LNCaP clone FGC (cell line): ENCODE measurements around the gene LIM2.
"Not testable (repeated sequence)": the region's sequence is repeated elsewhere in the genome, so short reads cannot be mapped to it uniquely, and the experiment has no call there.

Source experiments
- DNase-seq: peaks from one replicate; pipeline ENCODE4 v3.0.0-alpha.2; 2011; ENCODE audit warnings: low read depth
- H3K4me3 ChIP-seq: 2 replicates; pipeline ENCODE4 v1.5.1; 2011; ENCODE audit warnings: mild to moderate bottlenecking, low read depth, low read length, control low read depth
- CTCF ChIP-seq: IDR thresholded peaks from 2 replicates; pipeline ENCODE4 v1.5.1; 2012; ENCODE audit warnings: mild to moderate bottlenecking; ENCODE audit not compliant: control insufficient read depth, insufficient read depth; ENCODE audit errors: extremely low read depth

LIM2 gene

DNA sequence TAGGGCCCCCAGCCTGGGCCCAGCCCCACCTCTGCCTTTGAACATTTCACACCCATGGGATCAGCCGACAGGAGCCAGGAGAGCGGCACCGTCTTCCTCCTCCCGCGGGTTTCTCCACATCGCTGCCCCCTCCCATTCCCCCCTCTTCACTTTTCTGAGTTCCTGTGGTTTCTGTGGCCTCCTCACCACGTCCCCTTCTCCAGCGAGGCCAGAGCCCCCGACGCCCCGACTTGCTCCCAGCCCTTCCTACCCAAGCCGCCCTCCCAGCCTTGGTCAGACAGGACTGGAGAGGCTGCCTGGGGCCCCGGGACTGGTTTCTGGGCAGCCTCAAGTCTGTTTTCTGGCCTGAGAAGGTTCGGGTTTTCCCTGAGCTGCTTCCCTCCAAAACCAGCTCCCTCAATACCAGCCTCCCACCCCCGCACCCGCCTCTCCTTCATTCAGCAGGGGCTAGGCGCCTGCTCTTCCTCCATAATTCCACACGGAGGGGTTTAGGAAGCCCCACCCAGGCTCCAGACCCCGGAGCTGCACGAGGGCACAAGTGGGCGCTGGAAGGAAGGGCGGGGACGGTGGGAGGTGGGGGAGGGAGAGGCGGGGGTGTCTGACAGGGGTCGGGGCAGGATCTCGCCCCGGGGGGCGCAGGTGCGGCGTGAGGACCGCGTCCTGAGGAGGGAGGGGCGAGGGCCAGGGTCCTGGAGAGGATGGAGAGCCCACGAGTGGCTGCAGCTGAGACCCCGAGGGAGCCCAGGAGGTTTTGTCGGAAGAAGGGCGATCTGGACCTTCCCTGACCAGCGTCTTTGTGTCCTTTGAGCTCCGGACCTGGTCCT, 33.7 kb upstream of the LIM2 start:
- no peak overlapping the region for H3K4me3 ChIP-seq
- TF ChIP-seq CTCF, result no peak
- no peak for DNase-seq

DNA sequence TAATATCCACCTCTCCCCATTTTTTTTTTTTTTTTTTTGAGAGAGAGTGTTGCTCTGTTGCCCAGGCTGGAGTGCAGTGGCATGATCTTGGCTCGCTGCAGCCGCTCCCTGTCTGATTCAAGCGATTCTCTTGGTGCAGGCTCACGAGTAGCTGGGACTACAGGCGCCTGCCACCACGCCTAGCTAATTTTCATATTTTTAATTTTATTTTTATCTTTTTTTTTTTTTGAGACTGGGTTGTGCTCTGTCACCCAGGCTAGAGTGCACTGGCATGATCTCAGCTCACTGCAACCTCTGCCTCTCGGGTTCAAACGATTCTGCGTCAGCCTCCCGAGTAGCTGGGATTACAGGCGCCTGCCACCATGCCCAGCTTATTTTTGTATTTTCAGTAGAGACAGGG, 32.7 kb upstream of the LIM2 start:
- H3K4me3 ChIP-seq, DNase-seq: not testable (repeated sequence)

DNA sequence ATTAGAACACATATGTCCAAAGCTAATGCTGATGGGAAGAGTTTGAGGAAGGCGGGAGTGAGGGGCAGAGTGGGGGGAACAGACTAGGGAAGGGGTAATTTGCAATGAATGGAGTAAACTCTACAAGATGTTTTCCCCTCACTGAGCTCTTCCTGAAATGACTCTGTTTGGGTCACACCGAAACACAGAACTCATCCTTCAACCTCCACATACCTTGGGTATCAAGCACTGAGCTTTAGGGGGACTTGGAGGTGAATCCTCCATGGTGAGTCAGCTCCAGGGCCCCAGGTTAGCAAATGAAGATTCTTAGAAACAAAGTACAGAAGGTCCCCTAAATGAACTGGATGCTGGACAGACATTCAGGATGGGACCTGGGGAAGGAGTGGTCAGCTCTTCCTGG, 30.9 kb upstream of the LIM2 start:
- H3K4me3 ChIP-seq, result no peak overlapping the region
- no peak for DNase-seq
- no peak for TF ChIP-seq CTCF

DNA sequence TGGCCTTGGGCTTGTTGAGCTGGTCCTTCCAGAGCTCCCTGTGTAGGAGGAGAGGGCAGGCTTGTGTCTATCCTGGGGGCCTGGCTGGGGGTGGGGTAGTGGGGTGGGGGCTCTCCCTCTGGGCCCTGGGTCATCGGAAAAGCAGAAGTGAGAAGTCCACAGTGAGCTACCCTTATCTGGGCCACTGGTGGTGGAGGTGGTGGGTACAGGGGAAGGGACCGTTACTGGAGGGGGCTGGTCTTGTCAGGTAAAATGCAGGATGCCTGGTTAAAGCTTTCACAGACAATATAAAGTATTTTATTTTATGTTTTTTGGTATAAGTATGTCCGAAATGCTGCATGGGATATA, 30.0 kb upstream of the LIM2 start:
- no peak for DNase-seq
- TF ChIP-seq CTCF, result no peak
- no peak overlapping the region for H3K4me3 ChIP-seq

GRCh38 chr19:51417107-51417809, 29.5 kb upstream of the LIM2 start, which contains the start of gene SIGLEC10:
Gene SIGLEC10 (minus strand): TSS chr19:51417642. CDS start chr19:51417581, 61 bp downstream.
- no peak for DNase-seq
- TF ChIP-seq CTCF, result no peak
- H3K4me3 ChIP-seq, result no peak within 1 kb of the TSS

- DNase-seq, H3K4me3 ChIP-seq: not testable (repeated sequence)
Observed at GRCh38 chr19:51416422-51416821, 28.6 kb upstream of the LIM2 start.

GRCh38 chr19:51415187-51415586, 27.4 kb upstream of the LIM2 start:
- DNase-seq, result no peak
- H3K4me3 ChIP-seq, result no peak overlapping the region
- TF ChIP-seq CTCF, result no peak
